Measurements from ENCODE around the gene MROH2A. TPM values are rescaled to one million over a fixed set of nuclear protein-coding genes. Genes with fewer than 3 reads are reported as not detected.

MROH2A gene
- total RNA-seq, 2 donors from 2014 or later = 2.3 TPM; not detected in 1

DNA sequence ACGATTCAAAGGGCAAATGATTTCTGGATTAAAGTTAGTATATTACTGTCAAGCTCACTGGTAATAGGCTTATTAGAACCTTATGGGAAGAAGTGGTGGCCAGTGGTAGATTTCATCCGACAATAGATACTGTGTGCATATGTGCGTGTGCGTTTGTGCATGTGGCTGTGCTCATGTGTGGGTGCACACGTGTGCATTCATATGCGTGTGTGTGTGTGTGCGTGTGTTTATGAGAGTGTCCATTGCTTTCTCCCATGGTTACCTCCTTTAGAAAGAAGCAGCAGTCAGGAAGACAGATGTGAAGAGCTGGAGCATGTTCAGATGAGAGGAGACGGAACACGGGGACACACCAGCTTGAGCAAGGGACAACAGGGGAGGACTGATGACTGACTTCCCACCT is 8.9 kb upstream of the MROH2A start:
- no peaks in the 10 kb centered on the region for H3K27me3 ChIP-seq (replicated peaks; ENCODE audit: insufficient read depth)
- DNase-seq (ENCODE audit: low spot score) = no peak
- no peak overlapping the region for H3K4me3 ChIP-seq
- 90% methylated on average over 9 of the region's 9 CpGs for WGBS
- intact Hi-C loops (cut with DNase I) = no loop called here
- no peak overlapping the region for H3K27ac ChIP-seq
- no peaks in the 10 kb centered on the region for H3K9me3 ChIP-seq
- no peak for TF ChIP-seq POLR2A (IDR thresholded peaks at IDR 0.05)
- TF ChIP-seq POLR2AphosphoS5 (IDR thresholded peaks at IDR 0.05) = no peak
- no peak for TF ChIP-seq CTCF (IDR thresholded peaks at IDR 0.05)
- no peaks in the 10 kb centered on the region for H3K4me1 ChIP-seq (replicated peaks)
- H3K36me3 ChIP-seq = no peaks in the 10 kb centered on the region

- Histone ChIP-seq H3K36me3 (no peaks in the 10 kb centered on the region), H3K27me3 (replicated peaks; ENCODE audit: insufficient read depth) (no peaks in the 10 kb centered on the region), H3K4me1 (replicated peaks) (no peaks in the 10 kb centered on the region), H3K4me3 (no peak overlapping the region), H3K9me3 (no peaks in the 10 kb centered on the region), H3K27ac (no peak overlapping the region)
- WGBS = 90% methylated on average over 16 of the region's 16 CpGs
- intact Hi-C loops (cut with DNase I) = no loop called here
- TF ChIP-seq POLR2AphosphoS5 (IDR thresholded peaks at IDR 0.05) (no peak), CTCF (IDR thresholded peaks at IDR 0.05) (no peak), POLR2A (IDR thresholded peaks at IDR 0.05) (no peak)
- no peak for DNase-seq (ENCODE audit: low spot score)
These were observed 6.0 kb upstream of the MROH2A start for GRCh38 chr2:233772153-233772552.

DNA sequence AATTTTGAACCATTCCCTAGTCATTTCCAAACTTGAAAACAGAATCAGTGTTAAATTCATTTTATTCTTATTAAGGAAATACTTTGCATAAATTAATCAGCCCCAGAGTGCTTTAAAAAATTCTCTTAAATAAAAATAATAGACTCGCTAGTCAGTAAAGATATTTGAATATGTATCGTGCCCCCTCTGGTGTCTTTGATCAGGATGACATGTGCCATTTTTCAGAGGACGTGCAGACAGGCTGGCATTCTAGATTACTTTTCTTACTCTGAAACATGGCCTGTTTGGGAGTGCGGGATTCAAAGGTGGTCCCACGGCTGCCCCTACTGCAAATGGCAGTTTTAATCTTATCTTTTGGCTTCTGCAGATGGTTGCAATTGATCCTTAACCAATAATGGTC is 5.5 kb upstream of the MROH2A start:
- Histone ChIP-seq H3K36me3 (no peaks in the 10 kb centered on the region), H3K27ac (no peak overlapping the region), H3K27me3 (replicated peaks; ENCODE audit: insufficient read depth) (no peaks in the 10 kb centered on the region), H3K9me3 (no peaks in the 10 kb centered on the region), H3K4me3 (no peak overlapping the region), H3K4me1 (replicated peaks) (no peaks in the 10 kb centered on the region)
- DNase-seq (ENCODE audit: low spot score) = no peak
- intact Hi-C loops (cut with DNase I) = no loop called here
- 65% methylated on average over 5 of the region's 5 CpGs for WGBS
- TF ChIP-seq POLR2A (IDR thresholded peaks at IDR 0.05) (no peak), CTCF (IDR thresholded peaks at IDR 0.05) (no peak), POLR2AphosphoS5 (IDR thresholded peaks at IDR 0.05) (no peak)

DNA sequence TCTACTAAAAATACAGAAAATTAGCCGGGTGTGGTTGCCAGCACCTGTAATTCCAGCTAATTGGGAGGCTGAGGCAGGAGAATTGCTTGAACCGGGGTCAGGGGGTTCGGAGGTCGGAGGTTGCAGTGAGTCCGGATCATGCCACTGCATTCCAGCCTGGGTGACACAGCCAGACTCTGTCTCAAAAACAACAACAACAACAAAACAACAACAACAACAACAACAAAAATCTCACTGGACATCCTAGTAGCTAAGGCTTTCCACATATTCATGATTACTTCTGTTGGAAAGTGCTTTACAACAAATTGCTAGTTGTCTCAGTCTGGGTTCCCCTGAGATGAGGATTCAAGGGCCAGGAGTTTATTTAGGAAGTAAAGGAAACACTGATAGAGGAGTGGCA is 4.3 kb upstream of the MROH2A start:
- Histone ChIP-seq H3K9me3 (no peaks in the 10 kb centered on the region), H3K4me1 (replicated peaks) (no peaks in the 10 kb centered on the region), H3K27me3 (replicated peaks; ENCODE audit: insufficient read depth) (no peaks in the 10 kb centered on the region), H3K27ac (no peak overlapping the region), H3K36me3 (no peaks in the 10 kb centered on the region), H3K4me3 (no peak overlapping the region)
- TF ChIP-seq POLR2A (IDR thresholded peaks at IDR 0.05) = no peak
- no peak for TF ChIP-seq CTCF (IDR thresholded peaks at IDR 0.05)
- no peak for TF ChIP-seq POLR2AphosphoS5 (IDR thresholded peaks at IDR 0.05)
- 92% methylated on average over 5 of the region's 5 CpGs for WGBS
- intact Hi-C loops (cut with DNase I) = no loop called here
- DNase-seq (ENCODE audit: low spot score) = no peak

DNA sequence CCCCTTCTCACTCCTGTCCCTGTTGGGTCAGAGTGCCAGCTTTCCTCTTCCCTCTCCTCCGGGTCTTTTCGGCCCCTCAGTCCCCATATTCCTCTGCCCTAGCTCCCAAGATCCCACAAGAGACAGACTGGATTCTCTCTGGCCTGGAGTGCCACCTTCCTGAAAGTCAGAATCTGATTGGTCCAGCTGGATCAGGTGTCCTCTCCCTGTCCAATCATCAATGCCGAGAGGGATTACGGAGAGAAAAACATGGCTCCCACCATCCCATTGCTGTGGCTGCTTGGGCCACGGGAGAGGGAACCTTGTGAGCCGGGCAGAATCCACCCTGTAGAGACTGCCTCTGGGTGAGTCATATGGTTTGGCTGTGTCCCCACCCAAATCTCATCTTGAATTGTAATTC is 2.7 kb upstream of the MROH2A start:
- Histone ChIP-seq H3K27ac (no peak overlapping the region), H3K4me3 (no peak overlapping the region), H3K36me3 (no peaks in the 10 kb centered on the region), H3K27me3 (replicated peaks; ENCODE audit: insufficient read depth) (no peaks in the 10 kb centered on the region), H3K4me1 (replicated peaks) (no peaks in the 10 kb centered on the region), H3K9me3 (no peaks in the 10 kb centered on the region)
- intact Hi-C loops (cut with DNase I) = no loop called here
- WGBS = 94% methylated on average over 6 of the region's 6 CpGs
- no peak for DNase-seq (ENCODE audit: low spot score)
- TF ChIP-seq POLR2AphosphoS5 (IDR thresholded peaks at IDR 0.05) = no peak
- TF ChIP-seq POLR2A (IDR thresholded peaks at IDR 0.05) = no peak
- TF ChIP-seq CTCF (IDR thresholded peaks at IDR 0.05) = no peak

Measured in prostate gland (tissue), 2 donors.